KMS-11 (cell line): ENCODE measurements around the gene AUTS2.

Source experiments
- H2AFZ ChIP-seq: fragments of 200-600 bp; sonication (generic); 2 replicates; pipeline ENCODE4 v1.6.1; 2016; ENCODE audit warnings: antibody characterized with exemption, mixed run types, low read depth
- H3K27ac ChIP-seq: fragments of 200-600 bp; sonication (generic); 2 replicates; pipeline ENCODE4 v1.6.1; 2016; ENCODE audit warnings: mild to moderate bottlenecking, mixed run types
- H3K27me3 ChIP-seq: fragments of 200-600 bp; sonication (generic); 2 replicates; pipeline ENCODE4 v1.6.1; 2017; ENCODE audit warnings: mild to moderate bottlenecking, low read depth, mixed run types, moderate library complexity; ENCODE audit not compliant: insufficient read depth
- H3K36me3 ChIP-seq: fragments of 200-600 bp; sonication (generic); 2 replicates; pipeline ENCODE4 v1.6.1; 2017; ENCODE audit warnings: mild to moderate bottlenecking, mixed run types; ENCODE audit not compliant: insufficient read depth
- H3K4me1 ChIP-seq: fragments of 200-600 bp; sonication (generic); 2 replicates; pipeline ENCODE4 v1.6.1; 2016; ENCODE audit warnings: mild to moderate bottlenecking, low read depth, mixed run types; ENCODE audit not compliant: poor library complexity, severe bottlenecking
- H3K4me2 ChIP-seq: fragments of 200-600 bp; sonication (generic); 2 replicates; pipeline ENCODE4 v1.7.0; 2016; ENCODE audit warnings: mild to moderate bottlenecking, mixed run types
- H3K4me3 ChIP-seq: fragments of 200-600 bp; sonication (generic); IDR thresholded peaks from 2 replicates; pipeline ENCODE4 v1.6.1; 2017; ENCODE audit warnings: low read depth, low read length, mixed read lengths; ENCODE audit not compliant: insufficient read depth
- H3K79me2 ChIP-seq: fragments of 200-600 bp; sonication (generic); 2 replicates; pipeline ENCODE4 v1.6.1; 2016; ENCODE audit warnings: low read depth, mixed run types; ENCODE audit not compliant: insufficient read depth
- H3K9ac ChIP-seq: fragments of 200-600 bp; sonication (generic); 2 replicates; pipeline ENCODE4 v1.6.1; 2016; ENCODE audit warnings: mild to moderate bottlenecking, mixed run types
- H4K20me1 ChIP-seq: fragments of 200-600 bp; sonication (generic); 2 replicates; pipeline ENCODE4 v1.6.1; 2016; ENCODE audit warnings: mild to moderate bottlenecking, mixed run types; ENCODE audit not compliant: insufficient read depth
- CTCF ChIP-seq: fragments of 200-600 bp; sonication (generic); conservative IDR thresholded peaks from 2 replicates; pipeline ENCODE4 v1.6.1; 2017; ENCODE audit warnings: low read depth, mild to moderate bottlenecking, antibody characterized with exemption, low read length, moderate library complexity, mixed read lengths

The AUTS2 gene

GRCh38 chr7:69598081-69598486 is at the start of gene AUTS2:
AUTS2 (plus strand) TSS chr7:69598475; CDS start chr7:69599654, 1,179 bp downstream.
- no peak for TF ChIP-seq CTCF
- Histone ChIP-seq H3K4me2 (peak within 1 kb of the TSS; percentile 81), H3K27me3 (no peaks in the 10 kb centered on the region), H4K20me1 (no peaks in the 10 kb centered on the region), H2AFZ (peak within 1 kb of the TSS; percentile 96), H3K4me3 (no peak within 1 kb of the TSS), H3K9ac (peak within 1 kb of the TSS; percentile 70), H3K79me2 (no peaks in the 10 kb centered on the region; the same call in 1 of the 2 replicates), H3K4me1 (peaks cover 27% of the 10 kb centered on the region), H3K36me3 (no peaks in the 10 kb centered on the region), H3K27ac (no peak within 1 kb of the TSS)

DNA sequence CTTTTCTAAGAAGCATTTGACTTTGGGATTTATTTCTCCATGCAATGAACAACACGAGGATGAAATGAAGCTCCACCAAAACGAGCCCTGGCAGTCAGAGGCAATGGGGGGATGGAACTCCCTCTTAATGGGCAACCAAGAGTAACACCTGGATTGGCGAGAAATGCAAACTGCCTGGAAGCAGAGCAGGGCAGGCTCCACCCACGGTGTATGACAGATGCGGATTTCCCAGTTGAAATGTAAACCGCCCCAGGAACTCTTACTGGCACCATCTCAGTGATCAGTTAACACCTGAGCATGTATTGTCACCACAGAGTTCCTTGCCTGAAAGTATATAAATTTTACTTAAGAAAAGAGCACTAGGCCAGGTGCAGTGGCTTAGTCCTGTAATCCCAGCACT is 47.3 kb upstream of the AUTS2 start:
- no peak overlapping the region for H3K9ac ChIP-seq
- TF ChIP-seq CTCF = no peak
- no peak overlapping the region for H3K4me3 ChIP-seq
- no peaks in the 10 kb centered on the region for H3K79me2 ChIP-seq
- H3K36me3 ChIP-seq = no peaks in the 10 kb centered on the region
- H3K27ac ChIP-seq = no peak overlapping the region
- no peaks in the 10 kb centered on the region for H3K27me3 ChIP-seq
- H2AFZ ChIP-seq = no peak overlapping the region
- H4K20me1 ChIP-seq = no peaks in the 10 kb centered on the region
- H3K4me2 ChIP-seq = no peak overlapping the region
- H3K4me1 ChIP-seq = no peaks in the 10 kb centered on the region

DNA sequence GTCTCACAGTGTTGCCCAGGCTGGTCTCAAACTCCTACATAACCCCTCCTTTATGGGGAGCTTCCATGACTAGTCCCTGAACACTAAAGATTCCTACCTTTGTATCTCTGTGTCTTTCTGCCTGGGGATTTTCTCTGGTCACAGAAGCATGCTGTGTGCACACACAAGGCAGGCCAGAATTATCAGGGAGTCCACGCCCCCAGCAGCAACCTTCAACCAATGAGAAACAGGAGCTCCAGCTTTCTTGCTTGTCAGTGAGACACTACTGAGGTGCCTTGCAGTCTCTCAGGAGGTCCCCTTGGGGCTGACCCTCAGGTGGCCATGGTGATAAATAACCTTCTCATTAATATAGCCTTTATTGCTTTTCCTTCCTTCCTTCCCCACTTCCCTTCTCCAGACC is 45.1 kb upstream of the AUTS2 start:
- TF ChIP-seq CTCF = no peak
- no peak overlapping the region for H3K4me3 ChIP-seq
- no peaks in the 10 kb centered on the region for H3K36me3 ChIP-seq
- H4K20me1 ChIP-seq = no peaks in the 10 kb centered on the region
- H2AFZ ChIP-seq = no peak overlapping the region
- no peak overlapping the region for H3K4me2 ChIP-seq
- H3K27me3 ChIP-seq = no peaks in the 10 kb centered on the region
- H3K9ac ChIP-seq = no peak overlapping the region
- H3K4me1 ChIP-seq = no peaks in the 10 kb centered on the region
- no peaks in the 10 kb centered on the region for H3K79me2 ChIP-seq
- H3K27ac ChIP-seq = no peak overlapping the region

GRCh38 chr7:69561266-69561960 is 36.9 kb upstream of the AUTS2 start:
- Histone ChIP-seq H3K4me2 (no peak overlapping the region), H3K27me3 (no peaks in the 10 kb centered on the region), H3K79me2 (no peaks in the 10 kb centered on the region), H3K36me3 (no peaks in the 10 kb centered on the region), H2AFZ (no peak overlapping the region), H3K9ac (no peak overlapping the region), H3K27ac (no peak overlapping the region), H4K20me1 (no peaks in the 10 kb centered on the region), H3K4me1 (peaks cover 26% of the 10 kb centered on the region), H3K4me3 (no peak overlapping the region)
- TF ChIP-seq CTCF = no peak
